Suppressor macrophage treated with lipopolysaccharide for 1 hour (primary cell): ENCODE results near the gene CPNE7.

Experiments used
- DNase-seq, 3 donors: peaks; one replicate each; pipeline ENCODE4 v3.0.0-alpha.2; 2020 to 2022

The CPNE7 gene

DNA sequence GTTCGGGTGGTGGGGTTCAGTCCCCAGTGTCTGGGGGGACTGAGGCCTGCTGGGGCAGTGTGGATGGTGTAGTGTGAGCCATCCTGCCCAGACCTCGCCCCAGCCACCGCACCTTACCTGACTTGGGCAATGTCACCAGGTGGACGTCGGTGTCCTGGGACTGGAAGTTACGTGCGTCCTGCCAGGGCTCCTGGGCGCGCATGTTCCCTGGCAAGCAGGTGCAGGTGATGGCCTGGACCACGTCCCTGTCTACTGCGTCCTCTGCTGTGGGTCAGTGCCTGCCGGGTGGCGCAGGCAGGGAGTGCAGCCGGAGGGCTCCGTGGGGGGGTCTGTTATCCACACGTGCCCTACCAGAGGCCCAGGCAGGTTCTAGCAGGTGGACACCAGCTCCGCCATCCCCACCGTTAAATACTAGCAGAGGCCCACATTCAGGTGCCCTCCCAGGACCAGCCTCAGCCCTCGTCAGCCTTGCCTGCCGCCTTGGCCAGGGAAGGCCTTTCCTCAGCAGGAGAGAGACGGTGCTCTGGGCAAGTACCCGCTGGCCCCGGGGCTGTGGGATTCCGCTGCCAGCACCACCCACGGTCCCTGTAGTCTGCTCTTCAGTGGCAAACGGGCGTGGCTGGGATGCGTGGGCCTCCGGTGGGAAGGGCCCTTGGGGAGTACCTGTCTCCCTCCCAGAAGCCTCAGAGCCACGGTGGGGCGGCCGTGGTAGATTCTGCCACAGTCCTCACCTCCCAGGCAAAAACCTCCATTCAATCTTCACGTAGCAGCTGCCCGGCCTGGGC, 29.8 kb downstream of the CPNE7 start:
- DNase-seq, result no peak

DNA sequence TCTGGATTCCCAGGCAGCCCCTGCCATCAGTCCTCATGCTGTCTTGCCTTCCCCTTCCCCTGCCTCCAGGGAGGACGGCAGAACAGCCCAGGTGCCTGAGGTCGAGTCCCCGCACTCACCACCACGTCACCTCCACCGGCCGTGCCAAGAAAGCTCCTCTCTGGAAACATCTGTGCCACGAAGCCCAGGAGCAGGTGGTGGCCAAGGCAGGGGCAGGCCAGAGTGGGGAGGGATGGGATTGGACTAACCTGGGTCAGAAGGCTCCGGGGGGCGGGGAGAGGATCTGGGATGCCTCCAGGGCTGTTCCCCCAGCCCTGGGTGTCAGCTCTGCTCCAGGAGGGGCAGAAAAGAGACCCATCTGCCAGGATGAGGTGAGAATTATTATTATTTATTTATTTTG, 30.4 kb downstream of the CPNE7 start:
- no peak for DNase-seq

DNA sequence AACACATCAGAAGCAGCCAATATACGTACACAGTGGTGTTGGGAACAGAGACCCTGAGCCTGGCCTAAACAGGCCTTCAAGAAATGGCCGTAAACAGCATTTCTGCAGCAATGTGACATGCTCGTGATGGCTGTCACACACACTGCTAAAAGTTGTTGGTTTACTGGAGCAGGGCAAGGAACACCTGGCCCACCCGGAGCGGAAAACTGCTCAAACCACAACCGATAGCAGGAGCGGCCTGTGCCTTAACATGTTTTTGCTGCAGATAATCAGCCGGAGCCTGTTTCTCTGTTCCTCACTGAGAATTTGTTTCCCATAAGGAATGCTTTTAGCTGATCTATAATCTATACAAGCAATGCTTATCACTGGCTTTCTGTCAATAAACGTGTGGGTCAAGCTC, 31.9 kb downstream of the CPNE7 start:
- DNase-seq, result no peak

DNA sequence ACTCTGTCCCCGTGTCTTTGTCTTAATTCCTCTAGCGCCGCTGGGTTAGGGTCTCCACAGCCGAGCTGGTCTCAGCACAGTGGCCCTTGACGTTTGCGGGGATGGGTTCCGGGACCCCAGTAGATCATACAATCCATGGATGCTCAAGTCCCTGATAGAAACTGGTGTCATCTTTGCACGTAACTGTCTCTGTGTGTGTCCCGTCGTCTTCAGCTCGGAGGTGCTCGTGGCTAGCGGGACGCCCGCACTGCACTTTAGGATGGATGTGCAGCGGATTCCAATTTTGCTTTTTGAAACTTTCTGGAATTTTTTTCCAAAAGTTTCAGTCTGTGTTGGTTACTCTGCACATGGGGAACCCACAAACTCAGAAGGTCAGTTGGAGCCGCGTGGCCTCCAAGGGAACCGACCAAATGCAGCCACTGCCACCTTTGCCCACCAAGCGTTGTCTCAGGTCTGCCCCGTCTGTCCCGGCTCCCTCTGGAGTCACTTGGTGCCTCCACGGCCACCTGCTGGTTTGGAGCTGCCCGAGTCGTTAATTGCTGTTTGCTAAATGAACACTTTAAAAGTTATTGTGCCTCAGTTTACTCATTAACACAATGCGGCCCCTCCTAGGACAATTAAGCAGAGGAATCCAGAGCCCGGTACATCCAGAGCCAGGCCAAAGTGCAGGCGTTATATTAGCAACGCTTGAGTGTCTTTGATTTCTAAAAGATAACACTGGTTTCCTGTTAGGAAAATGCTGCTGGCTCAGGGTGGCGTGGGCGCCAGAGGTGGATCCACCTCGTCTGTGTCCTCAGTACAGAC, 32.6 kb downstream of the CPNE7 start:
- DNase-seq, result no peak

DNA sequence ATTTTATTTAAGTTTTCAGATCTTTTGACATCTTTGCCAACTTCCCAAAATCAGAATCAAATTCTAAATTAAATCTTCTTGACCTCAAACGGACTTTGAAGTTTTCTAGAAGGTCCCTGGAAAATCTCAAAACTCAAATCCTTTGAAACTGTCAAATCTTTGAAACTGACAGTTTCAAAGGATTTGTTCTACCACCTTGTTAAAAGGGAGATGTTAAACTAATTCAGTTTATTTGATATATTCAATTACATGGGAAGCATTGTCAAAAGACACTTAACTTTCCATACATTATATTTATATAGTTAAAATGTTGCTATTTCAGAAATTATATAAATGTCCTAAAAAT, 34.5 kb downstream of the CPNE7 start:
- no peak for DNase-seq

DNA sequence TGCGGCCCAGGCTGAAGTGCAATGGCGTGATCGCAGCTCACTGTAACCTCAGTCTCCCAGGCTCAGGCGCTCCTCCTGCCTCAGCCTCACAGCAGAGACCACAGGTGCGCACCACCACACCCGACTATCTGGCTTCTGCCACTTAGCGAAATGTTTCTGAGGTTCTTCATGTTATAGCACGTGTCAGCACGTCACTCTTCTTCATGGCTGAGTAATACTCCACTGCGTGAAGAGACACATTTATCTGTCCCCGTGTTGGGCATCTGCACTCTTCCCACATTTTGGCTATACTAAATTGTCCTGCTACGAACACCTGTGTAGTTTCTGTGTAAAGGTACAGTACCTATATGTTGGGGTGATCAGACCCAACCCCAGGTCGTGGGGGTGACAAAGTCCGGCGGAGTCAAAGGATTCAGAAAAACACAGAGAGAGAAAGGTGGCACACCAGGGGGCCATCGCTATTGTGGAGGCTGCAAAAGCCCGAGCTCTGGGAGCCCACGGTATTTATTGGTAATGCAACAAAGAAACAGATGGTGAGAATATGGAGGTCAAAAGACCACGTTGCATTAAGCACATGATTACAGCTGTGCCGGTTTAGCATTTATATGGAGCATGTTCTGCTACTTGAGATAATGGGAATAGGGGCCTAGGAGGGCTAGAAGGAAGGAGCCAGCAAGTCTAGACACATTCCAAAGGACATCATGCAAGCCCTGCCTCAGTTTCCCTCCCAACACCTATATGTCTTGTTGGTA, 37.0 kb downstream of the CPNE7 start:
- DNase-seq, result no peak

DNA sequence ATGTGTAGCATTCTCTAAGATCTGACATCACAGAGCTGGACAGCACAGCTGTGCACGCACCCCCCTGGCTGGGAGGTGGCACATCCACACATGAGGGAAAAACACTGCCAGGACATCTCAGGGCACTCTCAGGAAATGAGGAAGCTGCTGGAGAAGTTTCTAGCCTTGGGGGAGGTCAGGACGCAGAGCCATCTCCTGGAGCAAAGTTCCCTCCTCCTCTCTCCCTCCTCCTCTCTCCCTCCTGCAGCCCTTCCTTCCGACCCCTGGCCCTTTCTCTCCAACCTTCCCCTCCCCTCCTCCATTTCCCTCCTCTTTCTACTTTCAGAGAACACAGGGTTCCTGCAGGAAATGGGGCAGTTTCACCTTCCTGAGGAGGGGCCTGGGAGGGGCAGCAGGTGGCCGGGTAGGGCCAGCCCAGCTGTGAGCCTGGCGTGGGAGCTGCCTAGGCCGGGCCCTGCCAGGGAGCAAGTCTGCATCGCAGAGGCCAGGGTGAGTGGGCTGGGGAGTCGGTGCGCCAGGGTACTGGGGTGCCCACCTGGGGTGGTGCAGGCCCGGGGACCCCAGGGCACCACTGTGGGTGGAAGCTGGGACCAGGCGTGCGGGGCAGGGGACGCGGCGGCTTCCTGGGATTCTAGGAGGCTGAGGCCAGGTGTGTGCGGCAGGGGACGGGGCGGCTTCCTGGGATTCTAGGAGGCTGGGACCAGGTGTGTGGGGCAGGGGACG, 37.8 kb downstream of the CPNE7 start, which contains the start of gene DPEP1:
TSS of gene DPEP1 (plus strand) at position 412 of the 723 bp plus-strand sequence. CDS start 16,769 bp downstream, outside the sequence.
- peak; percentile 20 to 51 (median 34) for DNase-seq

DNA sequence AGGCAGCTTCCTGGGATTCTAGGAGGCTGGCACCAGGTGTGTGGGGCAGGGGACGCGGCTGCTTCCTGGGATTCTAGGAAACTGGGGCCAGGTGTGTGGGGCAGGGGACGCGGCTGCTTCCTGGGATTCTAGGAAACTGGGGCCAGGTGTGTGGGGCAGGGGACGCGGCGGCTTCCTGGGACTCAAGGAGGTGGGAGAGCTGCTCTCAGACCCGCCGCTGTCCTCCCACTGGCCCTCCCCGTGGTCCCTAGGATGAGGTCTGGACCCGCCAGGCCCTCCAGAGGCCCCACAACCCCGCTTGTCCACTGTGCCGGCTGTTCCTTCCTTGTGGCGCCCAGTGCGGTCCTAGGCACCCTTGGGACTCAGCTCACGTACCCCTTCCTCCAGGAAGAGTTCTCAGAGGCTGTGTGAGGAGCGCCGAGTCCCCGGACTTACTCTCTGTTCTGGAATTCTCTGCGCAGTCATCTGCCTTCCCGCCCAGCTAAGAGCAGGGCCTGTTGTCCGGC, 38.4 kb downstream of the CPNE7 start:
- no peak for DNase-seq

DNA sequence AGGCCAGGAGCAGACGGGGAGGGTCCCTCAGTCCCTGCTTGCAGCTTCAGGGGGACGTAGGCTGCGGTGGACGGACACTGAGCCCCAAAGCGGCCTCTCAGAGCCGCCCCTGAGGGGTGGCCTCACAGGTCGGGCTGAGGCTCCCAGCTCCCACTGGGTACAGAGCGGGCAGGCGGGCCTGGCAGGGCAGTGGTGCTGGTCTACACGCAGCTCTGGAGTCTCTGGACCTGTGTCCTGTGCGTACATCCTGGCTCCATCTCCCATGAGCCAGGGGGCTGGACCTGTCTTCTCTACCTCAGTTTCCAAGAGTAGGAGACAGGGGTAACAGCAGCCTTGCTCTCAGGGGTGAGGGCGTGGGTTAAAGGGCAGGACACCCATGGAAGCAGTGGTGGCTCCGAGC, 39.6 kb downstream of the CPNE7 start:
- DNase-seq, result no peak

DNA sequence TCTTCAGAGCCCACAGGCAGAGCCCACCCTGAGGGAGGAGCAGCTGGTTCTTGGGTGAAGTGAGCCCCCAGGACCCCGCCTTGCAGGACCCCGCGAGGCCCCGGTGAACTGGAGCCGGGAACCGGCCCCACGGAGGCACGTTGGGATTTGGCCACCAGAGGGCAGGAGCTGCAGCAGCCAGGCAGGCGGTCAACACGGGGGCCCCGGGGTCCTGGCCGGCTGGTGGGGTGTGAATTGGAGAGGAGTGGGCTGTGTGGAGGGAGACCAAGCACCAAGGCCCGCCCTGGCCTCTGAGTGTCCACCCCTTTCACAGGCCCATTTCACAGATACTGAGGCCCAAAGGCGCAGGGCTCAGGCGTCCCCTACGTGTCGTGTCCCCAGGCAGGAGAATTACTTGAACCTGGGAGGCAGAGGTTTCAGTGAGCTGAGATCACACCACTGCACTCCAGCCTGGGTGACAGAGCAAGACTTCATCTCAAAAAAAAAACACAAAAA, 40.1 kb downstream of the CPNE7 start:
- peak; percentile 21 to 73 (median 52) for DNase-seq

DNA sequence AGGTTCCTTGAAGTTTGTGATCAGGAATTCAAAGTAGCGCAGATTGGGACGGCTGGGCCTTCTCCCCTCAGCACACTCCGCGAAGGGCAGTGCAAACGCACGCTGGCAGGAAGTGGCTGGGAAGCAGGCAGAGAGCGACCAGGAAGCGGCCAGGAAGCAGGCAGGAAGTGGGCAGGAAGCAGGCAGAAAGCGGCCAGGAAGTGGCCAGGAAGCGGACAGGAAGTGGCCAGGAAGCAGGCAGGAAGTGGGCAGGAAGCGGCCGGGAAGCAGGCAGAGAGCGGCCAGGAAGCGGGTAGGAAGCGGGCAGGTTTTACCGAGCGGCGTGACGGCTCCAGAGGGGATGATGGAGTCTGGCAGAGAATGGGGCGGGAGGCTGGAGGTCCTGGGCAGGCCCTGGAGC, 41.1 kb downstream of the CPNE7 start:
- DNase-seq, result no peak

DNA sequence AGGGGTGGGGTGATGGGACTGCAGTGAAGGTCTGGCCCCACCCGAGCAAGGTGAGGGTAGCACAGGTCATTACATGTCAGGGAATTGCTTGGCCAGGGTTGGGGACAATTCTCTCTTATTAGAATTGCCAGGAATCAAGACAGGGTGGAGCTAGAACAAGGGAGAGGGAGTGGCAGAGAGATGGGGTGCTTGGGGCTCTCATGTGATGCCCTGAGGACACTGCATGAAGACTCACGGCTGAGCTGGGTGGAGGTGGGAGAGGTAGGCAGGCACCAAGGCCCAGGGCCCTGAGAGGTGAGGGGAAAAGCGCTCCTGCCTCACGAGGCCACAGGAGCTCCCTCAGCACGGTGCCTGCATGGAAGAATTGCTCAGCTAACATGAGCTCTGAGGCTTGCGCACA, 41.5 kb downstream of the CPNE7 start:
- DNase-seq, result no peak

DNA sequence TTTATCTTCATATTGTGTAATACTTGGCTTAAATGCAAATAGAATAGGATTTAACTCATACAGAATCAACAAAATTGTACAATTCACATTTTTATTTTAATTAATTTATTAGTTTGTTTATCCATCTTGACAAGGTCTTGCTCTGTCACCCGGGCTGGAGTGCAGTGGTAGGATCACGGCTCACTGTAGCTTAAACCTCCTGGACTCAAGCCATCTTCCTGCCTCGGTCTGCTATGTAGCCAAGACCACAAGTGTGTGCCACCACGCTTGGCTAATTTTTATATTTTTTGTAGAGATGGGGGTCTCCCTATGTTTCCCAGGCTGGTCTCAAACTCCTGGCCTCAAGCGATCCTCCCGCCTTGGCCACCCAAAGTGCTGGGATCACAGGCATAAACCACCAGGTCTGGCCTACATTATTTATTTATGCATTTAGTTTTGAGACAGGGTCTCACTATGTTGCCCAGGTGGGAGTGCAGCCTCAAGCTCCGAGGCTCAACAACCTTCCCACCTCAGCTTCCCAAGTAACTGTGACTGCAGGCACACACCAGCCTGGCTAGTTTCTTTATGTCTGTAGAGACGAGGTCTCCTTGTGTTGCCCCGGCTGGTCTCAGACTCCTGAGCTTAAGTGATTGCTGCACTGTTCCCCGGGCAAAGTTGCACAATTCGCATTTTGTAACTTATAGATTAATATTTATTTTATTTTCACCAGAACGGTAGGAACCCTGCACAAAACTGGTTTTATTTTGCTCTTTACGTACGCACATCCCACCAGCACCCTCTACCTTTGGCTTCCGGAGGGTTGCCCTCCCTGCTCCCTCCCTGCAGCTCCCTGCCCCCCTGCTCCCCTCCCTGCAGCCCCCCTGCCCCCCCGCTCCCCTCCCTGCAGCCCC, 42.8 kb downstream of the CPNE7 start:
- DNase-seq, result no peak

DNA sequence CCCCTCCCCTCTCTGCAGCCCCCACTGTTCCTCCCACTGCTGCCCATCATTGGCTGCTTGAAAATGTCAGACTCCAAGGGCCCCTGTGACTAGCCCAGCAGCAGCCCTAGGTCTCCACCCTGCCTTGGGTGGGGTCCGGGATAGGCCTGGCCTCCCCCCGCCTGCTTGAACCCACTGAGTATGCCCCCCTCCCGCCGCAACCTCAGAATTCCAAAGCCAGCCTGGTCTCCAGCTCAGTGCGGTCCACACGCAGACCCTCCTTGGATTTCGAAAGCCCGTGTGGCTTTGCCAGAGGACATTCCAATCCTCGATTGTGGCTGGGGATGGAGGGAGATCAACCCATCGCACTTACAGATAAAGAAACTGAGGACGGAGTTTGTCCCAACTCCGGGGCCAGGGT, 44.3 kb downstream of the CPNE7 start:
- no peak for DNase-seq

DNA sequence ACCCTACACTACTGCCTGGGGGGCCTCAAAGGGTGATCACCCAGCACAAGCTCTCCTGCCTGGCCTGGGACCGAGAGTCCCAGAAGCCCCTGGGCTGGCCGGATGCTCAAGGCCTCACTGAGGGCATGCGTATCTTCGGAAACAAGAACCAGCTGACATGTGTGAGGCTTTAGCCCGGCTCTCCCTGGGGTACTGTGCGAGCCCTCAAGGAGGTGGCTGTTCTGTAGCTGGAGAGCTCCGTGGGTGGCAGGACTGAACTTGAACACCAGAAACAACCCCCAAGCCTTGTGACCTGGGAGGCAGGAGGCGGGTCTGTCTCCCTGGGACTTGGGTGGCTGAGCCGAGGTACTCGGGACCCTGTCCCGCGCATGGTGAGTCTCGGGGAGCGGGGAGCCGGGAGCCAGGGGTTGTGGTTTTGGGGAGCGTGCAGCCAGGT, 44.9 kb downstream of the CPNE7 start:
- DNase-seq, result no peak

DNA sequence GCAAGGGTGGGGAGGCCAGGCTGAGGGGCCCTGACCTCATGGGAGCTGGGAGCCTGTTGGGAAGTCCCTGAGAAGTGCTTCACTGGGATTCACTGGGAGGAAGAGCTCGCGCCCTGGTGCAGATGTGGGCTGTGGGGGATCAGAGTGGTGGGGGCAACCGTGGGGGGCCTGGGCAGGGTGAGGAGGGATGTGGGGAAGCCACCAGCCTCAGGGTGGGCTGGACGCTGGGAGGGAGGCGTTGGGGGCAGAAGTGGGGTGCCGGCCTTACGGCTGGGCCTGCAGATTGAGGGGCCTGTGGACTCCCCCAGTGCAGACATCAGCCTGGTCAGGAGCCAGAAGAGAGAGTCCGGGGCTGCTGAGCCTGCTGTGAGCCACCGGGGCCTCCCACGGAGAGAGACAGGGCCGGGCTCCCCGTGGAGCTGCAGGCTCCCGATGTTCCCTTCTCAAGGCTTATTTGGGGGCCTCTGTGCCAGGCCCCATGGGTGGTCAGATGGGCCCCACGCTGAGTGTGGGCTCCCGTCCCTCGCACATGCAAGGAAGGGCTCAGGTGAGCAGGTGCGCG, 45.7 kb downstream of the CPNE7 start:
- DNase-seq, result no peak

DNA sequence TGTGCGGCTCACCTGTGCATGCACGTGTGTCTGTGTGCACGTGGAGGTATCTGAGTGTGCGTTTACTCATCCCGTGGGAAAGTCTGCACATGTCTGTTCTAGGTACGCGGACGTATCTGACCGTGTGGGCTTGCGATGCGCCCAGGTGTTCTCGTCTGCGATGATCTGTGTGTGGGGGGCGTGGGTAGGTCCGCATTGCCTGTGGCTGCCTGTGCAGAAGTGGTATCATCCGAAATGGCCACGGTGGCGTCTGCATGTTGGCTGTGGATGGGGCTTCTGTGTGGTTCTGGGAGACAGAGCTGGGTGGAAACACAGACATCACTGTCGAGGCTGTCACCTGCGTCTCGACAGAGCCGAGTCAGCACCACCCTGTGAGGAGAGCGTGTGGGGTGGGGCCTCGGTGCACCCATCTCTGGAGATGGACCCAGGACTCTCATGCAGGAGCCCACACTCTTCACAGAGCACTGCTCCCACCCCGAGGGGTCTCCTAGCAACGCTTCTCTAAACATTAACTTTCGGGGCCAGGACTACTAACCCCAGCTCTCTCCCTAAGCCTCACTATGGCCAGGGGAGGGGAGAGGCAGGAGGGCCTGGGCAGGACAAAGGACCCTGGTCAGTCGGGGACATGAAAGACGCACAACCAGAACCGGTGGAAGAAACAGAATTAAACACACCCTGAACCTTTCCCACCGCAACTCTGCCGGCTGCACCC, 46.3 kb downstream of the CPNE7 start:
- DNase-seq, result no peak

DNA sequence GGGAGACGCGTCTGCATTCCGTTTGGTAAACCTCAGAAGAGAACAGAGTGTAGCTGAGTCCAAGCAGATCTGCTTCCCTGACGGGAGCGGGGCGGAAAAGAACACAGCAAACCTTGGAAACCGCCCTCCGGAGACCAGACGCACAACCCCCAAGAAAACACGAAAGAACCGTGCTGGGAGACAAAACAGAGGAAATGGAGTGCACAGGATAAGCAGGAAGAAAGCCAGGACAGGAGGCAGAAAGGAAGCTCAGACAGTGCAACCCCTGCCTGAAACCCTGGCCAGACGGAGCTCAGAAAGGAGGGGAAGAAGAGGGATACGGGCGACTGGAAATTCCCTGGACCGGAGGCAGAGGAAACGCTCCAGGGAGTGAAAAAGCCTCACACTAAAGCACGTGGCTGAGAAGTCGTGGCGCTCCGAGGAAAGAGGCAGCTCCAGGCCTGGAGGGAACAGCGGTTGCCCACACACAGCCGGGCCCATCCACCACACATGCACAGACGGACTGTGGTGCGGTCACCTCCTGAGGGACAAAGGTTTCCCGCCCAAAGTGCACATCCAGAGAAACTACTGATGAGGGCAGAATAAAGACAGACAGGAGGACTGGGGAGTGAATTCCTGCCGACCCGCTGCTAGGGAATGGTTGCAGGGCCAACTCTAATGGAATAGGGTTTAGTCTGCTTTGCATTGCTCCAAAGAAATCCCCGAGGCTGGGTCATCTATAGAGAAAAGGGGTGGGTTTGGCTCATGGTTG, 48.1 kb downstream of the CPNE7 start:
- DNase-seq, result no peak
